ENCODE results near the gene ZNF366.

- TF ChIP-seq CTCF (IDR thresholded peaks at IDR 0.05), result no peak
- no peak for TF ChIP-seq POLR2A (IDR thresholded peaks at IDR 0.05)
Observed at GRCh38 chr5:72426019-72426418, 81.2 kb downstream of the ZNF366 start.

Measured in uterus (tissue), 2 donors.